Right kidney (tissue), 1 donor: ENCODE data around the gene TNKS2.
"Not testable (repeated sequence)": the region's sequence is repeated elsewhere in the genome, so short reads cannot be mapped to it uniquely, and the experiment has no call there.

Experiments
- DNase-seq: peaks from one replicate; pipeline ENCODE4 v3.0.0-alpha.2; 2016

TNKS2 gene

DNA sequence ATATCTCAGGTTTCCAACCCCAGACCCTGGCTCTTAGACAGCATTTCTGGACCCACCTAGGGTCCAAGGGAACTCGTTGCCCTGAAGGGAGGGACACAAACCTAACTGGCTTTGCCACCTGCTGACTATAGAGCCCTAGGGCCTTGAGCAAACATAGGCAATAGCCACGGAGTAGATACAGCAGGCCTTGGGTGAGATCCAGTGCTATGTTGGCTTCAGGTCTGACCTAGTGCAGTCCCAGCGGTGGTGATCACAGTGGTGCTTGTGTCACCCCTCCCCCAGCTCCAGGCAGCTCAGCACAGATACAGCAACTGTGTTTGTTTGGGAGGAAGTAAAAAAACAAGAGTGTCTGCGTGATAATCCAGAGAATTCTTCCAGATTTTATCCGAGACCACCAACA lies 9.7 kb upstream of the TNKS2 start:
- DNase-seq = no peak

DNA sequence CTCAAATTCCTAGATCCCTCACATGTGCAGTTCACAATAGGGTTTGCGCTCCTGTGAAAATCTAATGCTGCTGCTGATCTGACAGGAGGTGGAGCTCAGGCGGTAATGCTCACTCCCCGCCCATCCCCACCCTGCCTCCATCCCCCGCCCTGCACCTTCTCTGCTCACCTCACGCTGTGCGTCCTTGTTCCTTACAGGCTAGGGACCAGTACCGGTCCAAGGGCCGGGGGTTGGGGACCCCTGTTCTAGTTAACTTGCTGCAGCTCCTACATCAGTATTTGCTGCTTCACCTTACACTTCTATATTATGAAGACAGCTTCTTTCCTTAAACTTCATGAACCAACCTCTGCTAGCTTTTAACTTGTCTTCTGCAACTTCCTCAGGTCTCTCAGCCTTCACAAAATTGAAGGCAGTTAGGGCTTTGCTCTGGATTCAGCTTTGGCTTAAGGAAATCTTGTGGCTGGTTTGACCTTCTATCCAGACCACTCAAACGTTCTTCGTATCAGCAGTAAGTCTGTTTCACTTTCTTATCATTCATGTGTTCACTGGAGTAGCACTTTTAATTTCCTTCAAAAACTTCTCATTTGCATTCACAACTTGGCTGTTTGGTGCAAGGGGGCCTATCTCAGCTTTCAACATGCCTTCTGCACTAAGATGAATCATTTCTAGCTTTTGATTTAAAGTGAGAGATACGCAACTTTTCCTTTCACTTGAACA lies 1.7 kb upstream of the TNKS2 start:
- peak; percentile 37 for DNase-seq

DNA sequence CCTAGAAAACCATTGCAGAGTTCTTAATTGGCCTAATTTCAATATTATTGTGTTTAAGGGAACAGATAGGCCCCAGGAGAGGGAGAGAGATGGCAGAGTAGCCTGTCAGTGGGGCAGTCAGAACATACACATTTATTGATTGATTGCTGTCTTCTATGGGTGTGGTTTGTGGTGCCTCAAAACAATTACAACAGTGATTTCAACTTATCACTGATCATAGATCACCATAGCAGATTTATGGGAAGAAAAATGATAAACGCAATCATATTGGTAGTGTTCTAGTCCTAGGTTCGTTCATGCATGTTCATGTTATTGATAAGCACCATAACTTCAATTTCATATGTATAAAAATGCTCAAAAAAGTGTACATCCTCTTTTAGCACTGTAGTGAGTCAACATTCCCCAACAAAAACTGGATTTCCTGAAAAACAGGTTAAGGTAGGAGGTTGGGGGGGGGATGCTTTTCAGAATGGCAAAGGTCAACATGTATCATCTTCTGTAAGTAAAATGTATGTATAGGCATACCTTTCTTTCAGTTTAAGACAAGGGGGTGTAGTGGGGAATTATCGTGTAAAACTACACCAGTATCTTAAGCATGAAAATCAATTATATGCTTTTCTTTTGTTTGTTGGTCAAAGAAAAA lies 1.1 kb upstream of the TNKS2 start:
- DNase-seq = no peak

GRCh38 chr10:91798649-91799611 lies 704 bp downstream of the TNKS2 start:
- DNase-seq = peak; percentile 80

DNA sequence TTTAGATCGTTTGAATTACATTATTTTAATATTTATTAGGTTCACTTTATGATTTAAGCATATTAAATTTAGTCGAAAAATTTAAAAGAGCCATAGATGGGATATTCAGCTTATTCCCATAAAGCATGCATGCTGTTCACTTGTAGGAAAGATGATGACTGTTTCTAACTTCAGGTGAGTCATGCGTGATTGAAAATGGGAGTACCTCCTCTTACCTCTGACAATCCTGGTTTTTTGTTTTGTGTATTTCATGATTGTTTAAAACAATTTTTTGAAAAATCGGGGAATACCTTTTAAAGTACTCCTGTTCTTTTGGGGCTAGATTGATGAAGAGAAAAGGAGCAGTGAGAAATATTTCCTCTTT lies 1.4 kb downstream of the TNKS2 start:
- no peak for DNase-seq

GRCh38 chr10:91800182-91800581 lies 2.0 kb downstream of the TNKS2 start:
- DNase-seq = no peak

- no peak for DNase-seq
These were observed 2.5 kb downstream of the TNKS2 start for GRCh38 chr10:91800756-91801155.

DNA sequence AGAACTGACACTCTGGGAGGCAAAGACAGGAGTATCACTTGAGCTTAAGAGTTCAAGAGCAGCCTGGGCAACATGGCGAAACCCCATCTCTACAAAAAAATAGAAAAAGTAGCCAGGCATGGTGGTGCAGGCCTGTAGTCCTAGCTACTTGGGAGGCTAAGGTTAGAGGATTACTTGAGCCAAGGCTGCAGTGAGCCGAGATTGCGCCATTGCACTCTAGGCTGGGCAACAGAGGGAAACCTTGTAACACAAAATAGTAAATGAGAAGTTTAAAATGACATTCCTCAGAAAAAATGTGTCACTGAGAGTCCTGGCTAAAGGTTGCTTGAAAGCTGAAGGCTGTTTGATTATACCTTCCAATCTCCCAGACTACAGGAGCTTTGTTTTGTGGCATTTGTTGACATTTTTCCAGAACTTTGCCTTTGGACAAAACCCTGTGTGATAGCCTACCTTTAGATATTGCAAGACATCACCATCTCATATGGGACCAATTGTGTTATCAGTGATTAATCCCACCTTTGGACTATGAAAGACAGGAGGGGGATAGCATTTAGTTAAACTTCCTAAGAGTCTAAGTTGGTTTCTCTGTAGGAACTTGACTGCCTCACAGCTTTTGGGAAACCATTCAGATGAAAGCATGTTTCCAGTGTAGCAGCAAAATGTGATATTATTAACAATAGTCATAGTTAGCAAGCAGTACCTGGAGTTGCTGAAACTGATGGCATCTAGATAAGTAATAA lies 5.3 kb downstream of the TNKS2 start:
- DNase-seq = no peak

DNA sequence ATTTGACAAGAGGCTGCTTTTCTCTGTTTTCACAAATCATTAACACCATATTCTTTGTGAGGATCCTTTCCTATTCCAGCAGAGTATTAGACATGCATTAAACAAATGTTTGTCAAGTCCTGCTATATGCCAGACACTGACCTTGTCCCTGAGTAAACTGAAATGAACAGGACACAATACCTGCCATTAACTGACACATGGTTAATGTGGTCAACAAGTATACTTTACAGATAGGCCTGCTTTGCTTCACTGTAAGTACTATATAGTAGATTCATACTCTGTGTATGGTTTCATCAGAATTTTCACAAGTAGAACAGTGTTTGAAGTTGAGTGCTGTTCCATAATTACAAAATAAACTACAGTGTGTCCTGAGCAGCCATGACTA lies 5.9 kb downstream of the TNKS2 start:
- no peak for DNase-seq

GRCh38 chr10:91805110-91805838 lies 7.0 kb downstream of the TNKS2 start:
- DNase-seq = no peak

DNA sequence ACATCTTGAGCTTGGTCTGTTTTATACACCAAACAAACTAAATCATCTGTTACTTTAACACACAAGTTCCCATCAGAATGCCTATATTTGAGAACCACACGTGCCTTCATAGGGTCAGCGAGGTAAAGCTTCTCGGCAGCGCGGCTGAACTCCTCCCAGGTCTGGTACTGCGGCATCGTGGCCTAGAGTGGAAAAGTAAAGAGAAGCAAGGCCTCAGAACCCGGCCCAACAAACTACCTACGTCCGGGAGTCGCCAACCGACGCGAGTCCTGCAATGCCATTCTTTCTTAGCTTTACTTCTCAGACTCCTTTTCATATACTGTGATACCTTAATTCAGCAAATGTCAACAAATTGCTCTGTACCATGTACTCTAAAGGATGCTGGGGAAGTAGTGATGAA lies 9.0 kb downstream of the TNKS2 start:
- not testable (repeated sequence) for DNase-seq

DNA sequence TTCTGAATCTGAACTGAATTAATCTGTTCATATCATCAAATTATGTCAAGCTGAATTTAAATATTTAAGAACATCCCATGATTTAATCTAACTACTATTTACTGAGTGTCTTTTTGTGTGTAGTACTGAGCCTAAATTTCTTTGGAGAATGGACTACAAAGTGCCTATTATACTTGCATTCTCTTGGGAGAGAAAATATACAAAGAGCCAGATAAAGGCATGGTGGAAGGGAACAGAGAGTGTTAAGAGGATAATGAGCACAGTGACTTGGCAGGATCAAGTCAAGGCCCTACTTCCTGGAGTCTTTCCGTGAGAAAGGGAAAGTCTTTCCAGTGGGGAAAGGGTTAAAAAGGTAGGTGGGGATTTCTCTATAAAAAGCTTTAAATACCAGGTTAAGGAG lies 15.0 kb downstream of the TNKS2 start:
- DNase-seq = no peak

GRCh38 chr10:91816981-91817380 lies 18.8 kb downstream of the TNKS2 start:
- no peak for DNase-seq

DNA sequence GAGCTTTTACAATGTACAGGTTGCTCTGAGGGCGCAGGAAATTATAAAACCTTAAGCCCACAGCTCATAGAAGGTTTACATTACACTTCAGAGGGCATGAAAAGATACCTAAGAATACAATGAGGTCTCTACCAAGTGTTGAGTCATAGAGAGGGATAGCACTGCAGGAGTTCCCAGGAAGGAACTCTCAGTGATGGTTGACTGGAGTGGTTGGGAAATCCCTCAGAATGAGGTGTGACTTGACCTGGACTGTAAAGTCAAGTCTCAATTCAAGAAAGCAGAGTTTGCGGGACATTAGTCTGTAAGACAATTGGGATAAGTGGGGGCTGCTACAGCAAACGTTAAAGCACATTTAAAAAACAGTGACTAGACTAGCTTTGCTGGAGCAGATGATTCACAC lies 21.9 kb downstream of the TNKS2 start:
- DNase-seq = no peak

- DNase-seq = no peak
These were observed 25.9 kb downstream of the TNKS2 start for GRCh38 chr10:91824076-91824475.

DNA sequence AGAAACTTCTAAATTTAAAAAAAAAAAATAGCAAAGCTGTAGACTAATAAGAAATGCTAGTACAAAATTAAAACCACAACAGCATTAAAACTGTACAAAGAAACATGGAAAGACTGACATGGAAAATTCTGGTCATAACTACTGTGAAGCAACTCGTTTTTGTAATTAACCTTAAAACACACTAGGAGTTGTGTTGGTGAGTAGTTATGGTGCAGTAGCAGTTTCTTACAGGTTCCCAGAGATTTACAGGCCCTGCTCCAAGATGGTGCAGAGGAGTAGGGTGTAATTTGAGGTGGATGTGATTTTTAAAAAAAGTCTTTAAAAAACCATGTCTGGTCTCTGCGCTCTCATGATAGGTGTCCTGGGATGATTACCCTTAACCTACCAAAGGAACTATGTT lies 31.0 kb downstream of the TNKS2 start:
- DNase-seq = no peak

DNA sequence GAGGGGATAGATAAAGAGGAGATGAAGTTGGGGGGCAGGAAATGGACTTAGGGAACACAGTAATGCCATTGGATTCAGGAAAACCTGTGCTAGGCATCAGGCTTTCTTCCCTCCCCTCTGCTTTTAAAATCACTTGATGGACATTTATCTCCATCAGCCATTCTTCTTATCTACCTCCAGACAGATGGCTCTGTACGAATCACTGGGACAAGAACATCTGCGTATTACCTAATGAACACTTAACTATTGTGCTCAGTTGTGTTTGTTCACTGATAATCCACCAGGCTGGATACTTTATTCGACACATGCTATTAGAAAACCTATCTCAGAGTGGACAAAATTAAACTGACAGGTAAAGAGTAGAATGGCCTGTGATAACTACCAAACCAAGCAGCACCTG lies 40.0 kb downstream of the TNKS2 start:
- DNase-seq = no peak

DNA sequence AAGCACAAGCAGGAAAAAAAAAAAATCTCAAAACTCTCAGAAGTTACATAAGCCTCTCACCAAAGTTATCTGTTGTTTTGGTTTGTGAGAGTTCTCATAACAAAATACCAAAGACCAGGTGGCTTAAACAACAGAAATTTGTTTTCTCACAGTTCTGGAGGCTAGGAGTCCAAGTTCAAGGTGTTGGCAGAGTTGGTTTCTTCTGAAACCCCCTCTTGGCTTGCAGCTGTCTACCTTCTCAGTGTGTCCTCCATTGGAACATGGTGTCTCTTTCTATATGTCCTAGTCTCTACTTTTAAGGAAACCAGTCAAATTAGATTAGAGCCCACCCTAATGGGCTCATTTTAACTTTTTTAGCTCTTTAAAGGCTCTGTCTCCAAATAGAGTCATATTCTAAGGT lies 44.9 kb downstream of the TNKS2 start:
- DNase-seq = no peak

DNA sequence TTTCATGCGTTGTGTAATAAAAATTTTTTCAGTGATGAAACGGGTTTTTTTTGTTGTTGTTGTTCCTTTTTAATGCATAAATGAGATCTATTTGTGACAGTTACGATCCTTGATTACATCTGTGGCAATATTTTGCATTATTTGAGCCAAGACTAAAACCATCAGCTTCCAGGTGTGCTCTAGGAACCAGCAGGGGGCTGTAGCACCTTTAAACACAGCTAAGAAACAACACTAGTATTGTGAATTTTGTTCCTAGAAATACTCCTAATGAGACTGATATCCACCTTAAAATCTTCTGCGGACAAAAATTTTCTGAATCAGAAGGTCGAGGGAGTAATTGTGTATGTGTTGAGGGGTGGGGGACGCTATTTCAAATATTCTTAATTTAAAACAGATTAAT lies 58.4 kb downstream of the TNKS2 start:
- no peak for DNase-seq

DNA sequence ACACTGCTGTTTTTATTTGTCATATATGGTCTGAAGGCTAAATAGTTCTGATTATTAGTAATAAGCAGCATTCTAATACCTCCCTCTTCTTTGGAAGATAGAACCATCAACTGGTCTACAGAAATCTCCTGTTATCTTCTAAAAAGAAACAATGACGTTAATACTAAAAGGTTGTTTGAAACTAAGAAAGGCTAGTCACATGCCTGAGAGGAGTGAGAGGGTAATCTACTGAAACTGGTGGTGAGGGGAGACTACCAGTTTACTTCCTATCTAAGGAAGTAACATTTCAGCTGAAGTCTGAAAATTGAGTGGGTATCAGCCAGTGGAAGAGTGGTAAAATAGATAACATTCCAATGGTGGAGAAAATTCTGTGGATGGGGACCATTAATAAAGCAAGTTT lies 62.7 kb downstream of the TNKS2 start:
- DNase-seq = no peak

GRCh38 chr10:91864099-91864498 lies 65.9 kb downstream of the TNKS2 start:
- no peak for DNase-seq

DNA sequence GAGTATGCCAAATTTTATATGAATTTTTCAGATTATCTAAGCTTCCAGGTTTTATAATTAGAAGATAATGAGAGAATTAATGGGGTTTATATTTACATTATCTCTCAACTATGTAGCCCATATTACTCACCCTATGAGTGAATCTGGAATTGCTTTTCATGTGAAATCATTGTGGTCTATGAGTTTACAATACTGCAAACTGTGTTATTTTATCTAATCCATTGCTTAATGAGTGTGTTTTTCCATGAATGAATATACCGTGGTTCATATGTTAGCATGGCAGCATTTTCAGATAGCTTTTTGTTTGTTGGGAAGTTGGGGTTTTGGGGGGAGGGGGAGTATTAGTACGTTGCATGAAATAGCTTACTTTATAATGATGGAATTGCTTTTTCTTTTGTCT lies 66.5 kb downstream of the TNKS2 start:
- no peak for DNase-seq
